IMR-90 (cell line): ENCODE results near the gene ID1. TPM values are rescaled to one million over a fixed set of nuclear protein-coding genes. Genes with fewer than 3 reads are reported as not detected.

ENCODE experiments used
- ATAC-seq: fragments of 200-7000 bp; cut with Tn5 transposase; 2 replicates; pipeline ENCODE4 v1.9.1; 2020; ENCODE audit warnings: low read depth, mild to moderate bottlenecking, moderate library complexity
- BruUV-seq: library from RNA; stranded (reverse); fragments of 400-500 nt; replicated peaks from 2 replicates; lab custom pipeline; 2021; lab: Mats Ljungman, UMichigan
- CTCF ChIA-PET: fragments of 300-600 bp; formaldehyde crosslinking; extraction: SDS; loops from one replicate; lab custom pipeline; 2021; ENCODE audit warnings: antibody characterized with exemption; lab: Yijun Ruan, JAX
- POLR2A ChIA-PET: fragments of 300-600 bp; sonication (Branson Sonifier 250); formaldehyde crosslinking; loops from one replicate; lab custom pipeline; 2022; ENCODE audit warnings: antibody characterized with exemption; ENCODE audit not compliant: unreplicated experiment; lab: Charles Lee
- DNase-seq: peaks from one replicate; pipeline ENCODE4 v3.0.0; 2013
- H2AFZ ChIP-seq: replicated peaks from 2 replicates; pipeline ENCODE3; 2013; ENCODE audit warnings: low read length, mild to moderate bottlenecking; ENCODE audit not compliant: poor library complexity
- H2AK5ac ChIP-seq: 2 replicates; pipeline ENCODE4 v1.6.1; 2013; ENCODE audit warnings: low read depth, low read length, inconsistent platforms
- H2AK9ac ChIP-seq: replicated peaks from 2 replicates; pipeline ENCODE3; 2013; ENCODE audit warnings: mild to moderate bottlenecking, low read depth, low read length, moderate library complexity; ENCODE audit not compliant: poor library complexity
- H2BK120ac ChIP-seq: 2 replicates; pipeline ENCODE4 v1.6.1; 2013; ENCODE audit warnings: low read depth, low read length, inconsistent platforms
- H2BK15ac ChIP-seq: 3 replicates; pipeline ENCODE4 v1.6.1; 2013; ENCODE audit warnings: low read depth, low read length, inconsistent platforms
- H2BK20ac ChIP-seq: 2 replicates; pipeline ENCODE4 v1.6.1; 2013; ENCODE audit warnings: low read depth, mild to moderate bottlenecking, inconsistent platforms, low read length, moderate library complexity
- H2BK5ac ChIP-seq: 2 replicates; pipeline ENCODE4 v1.6.1; 2013; ENCODE audit warnings: mild to moderate bottlenecking, low read depth, low read length, inconsistent platforms; ENCODE audit not compliant: poor library complexity, severe bottlenecking
- H3K14ac ChIP-seq: replicated peaks from 2 replicates; pipeline ENCODE4 v1.6.1; 2013; ENCODE audit warnings: low read depth, low read length, inconsistent platforms
- H3K18ac ChIP-seq: 2 replicates; pipeline ENCODE4 v1.6.1; 2013; ENCODE audit warnings: low read depth, low read length, control low read depth
- H3K23ac ChIP-seq: 2 replicates; pipeline ENCODE4 v1.6.1; 2013; ENCODE audit warnings: low read depth, low read length, inconsistent platforms
- H3K27ac ChIP-seq: 2 replicates; pipeline ENCODE4 v1.5.1; 2013; ENCODE audit warnings: mild to moderate bottlenecking, control low read depth, low read length; ENCODE audit not compliant: insufficient read depth
- H3K27me3 ChIP-seq: 2 replicates; pipeline ENCODE4 v1.6.1; 2013; ENCODE audit warnings: low read length; ENCODE audit not compliant: control insufficient read depth, insufficient read depth
- H3K36me3 ChIP-seq: 2 replicates; pipeline ENCODE4 v1.6.1; 2013; ENCODE audit warnings: low read length, mixed read lengths; ENCODE audit not compliant: control insufficient read depth, insufficient read depth
- H3K4ac ChIP-seq: 2 replicates; pipeline ENCODE4 v1.6.1; 2013; ENCODE audit warnings: low read depth, low read length, inconsistent platforms
- H3K4me1 ChIP-seq: 2 replicates; pipeline ENCODE4 v1.6.1; 2013; ENCODE audit warnings: low read length, mixed read lengths; ENCODE audit not compliant: control insufficient read depth, insufficient read depth
- H3K4me2 ChIP-seq: 2 replicates; pipeline ENCODE4 v1.6.1; 2013; ENCODE audit warnings: low read depth, mild to moderate bottlenecking, control low read depth, low read length, moderate library complexity
- H3K4me3 ChIP-seq: 2 replicates; pipeline ENCODE4 v1.5.1; 2013; ENCODE audit warnings: low read depth, mild to moderate bottlenecking, control low read depth, low read length, moderate library complexity; ENCODE audit not compliant: insufficient read depth
- H3K56ac ChIP-seq: 2 replicates; pipeline ENCODE4 v1.6.1; 2013; ENCODE audit warnings: low read length, inconsistent platforms; ENCODE audit not compliant: insufficient read depth; ENCODE audit errors: extremely low read depth
- H3K79me1 ChIP-seq, 2 experiments: 2 replicates each; pipeline ENCODE4 v1.6.1; 2013; ENCODE audit warnings: low read length in 2 of 2, inconsistent platforms in 1 of 2, low read depth in 1 of 2
- H3K9ac ChIP-seq: 2 replicates; pipeline ENCODE4 v1.6.1; 2013; ENCODE audit warnings: low read depth, low read length, control low read depth
- H3K9me1 ChIP-seq: 2 replicates; pipeline ENCODE4 v1.6.1; 2013; ENCODE audit warnings: low read length, inconsistent platforms; ENCODE audit not compliant: insufficient read depth
- H3K9me3 ChIP-seq: 2 replicates; pipeline ENCODE4 v1.6.1; 2013; ENCODE audit warnings: low read length; ENCODE audit not compliant: control insufficient read depth, insufficient read depth
- H4K20me1 ChIP-seq: 2 replicates; pipeline ENCODE4 v1.6.1; 2013; ENCODE audit warnings: low read length, inconsistent platforms; ENCODE audit not compliant: insufficient read depth
- H4K5ac ChIP-seq: 2 replicates; pipeline ENCODE4 v1.6.1; 2013; ENCODE audit warnings: mild to moderate bottlenecking, low read depth, low read length, control low read depth
- H4K8ac ChIP-seq, 2 experiments: 2 replicates each; pipeline ENCODE4 v1.6.1; 2013; ENCODE audit warnings: low read depth in 2 of 2, low read length in 2 of 2, control low read depth in 1 of 2, inconsistent platforms in 1 of 2
- H4K91ac ChIP-seq: 2 replicates; pipeline ENCODE4 v1.6.1; 2013; ENCODE audit warnings: low read depth, low read length, inconsistent platforms; ENCODE audit not compliant: insufficient read depth
- BHLHE40 ChIP-seq: fragments of 150-350 bp; IDR thresholded peaks from 2 replicates; pipeline ENCODE4 v1.6.1; 2016; ENCODE audit warnings: mild to moderate bottlenecking, low read depth, low read length
- CEBPB ChIP-seq: IDR thresholded peaks from 2 replicates; pipeline ENCODE4 v1.6.1; 2012; ENCODE audit warnings: low read depth, low read length, improper control_type of control experiment
- CHD1 ChIP-seq: IDR thresholded peaks from 2 replicates; pipeline ENCODE4 v1.6.1; 2012; ENCODE audit warnings: low read depth, low read length, improper control_type of control experiment
- CTCF ChIP-seq: conservative IDR thresholded peaks from 2 replicates; pipeline ENCODE4 v1.5.1; 2012; ENCODE audit warnings: mild to moderate bottlenecking, low read depth, low read length, improper control_type of control experiment
- ELK1 ChIP-seq: fragments of 150-350 bp; IDR thresholded peaks from 2 replicates; pipeline ENCODE4 v1.6.1; 2016; ENCODE audit warnings: low read depth, mild to moderate bottlenecking, low read length, moderate library complexity, borderline replicate concordance
- FOS ChIP-seq: fragments of 150-350 bp; IDR thresholded peaks from 2 replicates; pipeline ENCODE4 v1.6.1; 2016; ENCODE audit warnings: low read depth, low read length
- MAFK ChIP-seq: IDR thresholded peaks from 2 replicates; pipeline ENCODE4 v1.6.1; 2012; ENCODE audit warnings: low read depth, low read length, improper control_type of control experiment
- MAZ ChIP-seq: IDR thresholded peaks from 2 replicates; pipeline ENCODE4 v1.6.1; 2012; ENCODE audit warnings: low read depth, mild to moderate bottlenecking, low read length, improper control_type of control experiment, moderate library complexity, borderline replicate concordance
- MXI1 ChIP-seq: IDR thresholded peaks from 2 replicates; pipeline ENCODE4 v1.6.1; 2012; ENCODE audit warnings: low read depth, mild to moderate bottlenecking, low read length, moderate library complexity, borderline replicate concordance
- NFE2L2 ChIP-seq: fragments of 150-350 bp; IDR thresholded peaks from 2 replicates; pipeline ENCODE4 v1.6.1; 2016; ENCODE audit warnings: low read depth, mild to moderate bottlenecking, low read length
- POLR2A ChIP-seq: IDR thresholded peaks from 2 replicates; pipeline ENCODE4 v1.6.1; 2012; ENCODE audit warnings: mild to moderate bottlenecking, low read depth, low read length
- RAD21 ChIP-seq: IDR thresholded peaks from 2 replicates; pipeline ENCODE4 v1.6.1; 2012; ENCODE audit warnings: low read length, improper control_type of control experiment
- RCOR1 ChIP-seq: IDR thresholded peaks from 2 replicates; pipeline ENCODE4 v1.6.1; 2012; ENCODE audit warnings: mild to moderate bottlenecking, low read length, improper control_type of control experiment; ENCODE audit not compliant: insufficient replicate concordance
- RFX5 ChIP-seq: IDR thresholded peaks from 2 replicates; pipeline ENCODE4 v1.8.0; 2012; ENCODE audit warnings: low read depth, mild to moderate bottlenecking, low read length, moderate library complexity
- WGBS, 2 experiments: methylation state at CpG; one replicate each; pipeline versions ENCODE4 v1.1.5 to v1.1.7; 2013; ENCODE audit warnings: missing lambda C conversion rate in 2 of 2; ENCODE audit not compliant: insufficient read length in 1 of 2; ENCODE audit errors: extremely low coverage in 2 of 2; 5-methylcytosine and 5-hydroxymethylcytosine counted together
- dilution Hi-C: fragments of 300-500 bp; cut with HindIII; formaldehyde crosslinking; loops from one replicate; pipeline ENCODE4 v1.14.3; 2018; ENCODE audit warnings: low sequenced_read_pairs; ENCODE audit not compliant: unreplicated experiment
- in situ Hi-C: fragments of 300-500 bp; cut with MboI; formaldehyde crosslinking; loops from 3 replicates; pipeline ENCODE4 v1.14.3; 2019; ENCODE audit warnings: low sequenced_read_pairs, inconsistent platforms, mixed read lengths
- intact Hi-C: fragments of 100-400 bp; cut with micrococcal nuclease; formaldehyde crosslinking; loops from 2 replicates; pipeline ENCODE4 v1.10.0; 2022
- polyA plus RNA-seq, 3 experiments: library from polyadenylated mRNA; depleted of rRNA; stranded (reverse); fragments of >200 nt; gene quantifications; 2 replicates each; pipeline ENCODE4 v1.2.3, GENCODE V29; 2012; ENCODE audit warnings: low replicate concordance in 1 of 3
- total RNA-seq: library from RNA; depleted of rRNA; stranded (reverse); fragments of >200 nt; gene quantifications from 2 replicates; pipeline ENCODE4 v1.2.3, GENCODE V29; 2012
- TF ChIP-seq, protein P1 (sequence below): fragments of 150-350 bp; IDR thresholded peaks from 2 replicates; pipeline ENCODE4 v1.6.1; 2017; ENCODE audit warnings: mild to moderate bottlenecking, antibody characterized with exemption, low read length, low read depth

ID1 gene
- total and polyA plus RNA-seq, 2 of the 4 experiments (the other 2 are of a cell fraction), result 148 to 174 TPM

GRCh38 chr20:31644701-31645100 is 39.6 kb downstream of the ID1 start:
- no peak overlapping the region for H3K18ac ChIP-seq
- no peak overlapping the region for H3K4me3 ChIP-seq
- no peaks in the 10 kb centered on the region; the same call in 1 of the 2 replicates for H3K4me1 ChIP-seq
- no CpG with 5 or more reads among the region's 8 CpGs for WGBS, 2 experiments
- TF ChIP-seq CEBPB, result no peak
- no peak for TF ChIP-seq ELK1
- TF ChIP-seq, protein P1, sequence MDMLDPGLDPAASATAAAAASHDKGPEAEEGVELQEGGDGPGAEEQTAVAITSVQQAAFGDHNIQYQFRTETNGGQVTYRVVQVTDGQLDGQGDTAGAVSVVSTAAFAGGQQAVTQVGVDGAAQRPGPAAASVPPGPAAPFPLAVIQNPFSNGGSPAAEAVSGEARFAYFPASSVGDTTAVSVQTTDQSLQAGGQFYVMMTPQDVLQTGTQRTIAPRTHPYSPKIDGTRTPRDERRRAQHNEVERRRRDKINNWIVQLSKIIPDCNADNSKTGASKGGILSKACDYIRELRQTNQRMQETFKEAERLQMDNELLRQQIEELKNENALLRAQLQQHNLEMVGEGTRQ, result no peak
- no peak for TF ChIP-seq FOS
- TF ChIP-seq CHD1, result no peak
- no peak for TF ChIP-seq RCOR1
- no peak for TF ChIP-seq NFE2L2
- no peak for TF ChIP-seq MAZ
- no peak for TF ChIP-seq CTCF
- no peak for TF ChIP-seq MXI1
- TF ChIP-seq BHLHE40, result no peak
- TF ChIP-seq RAD21, result no peak
- TF ChIP-seq POLR2A, result no peak
- TF ChIP-seq MAFK, result no peak
- TF ChIP-seq RFX5, result no peak
- no peak overlapping the region for H3K14ac ChIP-seq
- H2BK15ac ChIP-seq, result no peak overlapping the region
- H2AK5ac ChIP-seq, result no peak overlapping the region
- no peak overlapping the region for H3K56ac ChIP-seq
- H3K27ac ChIP-seq, result no peak overlapping the region
- no TSS peak for BruUV-seq
- no peak overlapping the region for H3K23ac ChIP-seq
- no peak overlapping the region for H4K8ac ChIP-seq
- H2AFZ ChIP-seq, result no peak overlapping the region
- no peak overlapping the region for H2BK120ac ChIP-seq
- H3K27me3 ChIP-seq, result peaks cover 10% of the 10 kb centered on the region
- no peaks in the 10 kb centered on the region for H3K79me1 ChIP-seq
- no peak overlapping the region for H2BK5ac ChIP-seq
- no peaks in the 10 kb centered on the region for H4K20me1 ChIP-seq
- no peak overlapping the region for H2BK20ac ChIP-seq
- no peaks in the 10 kb centered on the region for H3K36me3 ChIP-seq
- H4K91ac ChIP-seq, result no peak overlapping the region
- ATAC-seq, result no peak
- intact Hi-C loops (no loop called here), dilution Hi-C loops (no loop called here), in situ Hi-C loops (no loop called here)
- CTCF ChIA-PET, result interaction anchor here (0.5 to 1.5 kb wide), 2 partner anchors 11 to 53 kb away, joined by 4 read pairs; no protein-coding TSS in a partner anchor
- H3K9me1 ChIP-seq, result no peaks in the 10 kb centered on the region
- H3K9ac ChIP-seq, result no peak overlapping the region; the same call in 1 of the 2 replicates
- no peaks in the 10 kb centered on the region for H3K9me3 ChIP-seq
- DNase-seq, result no peak
- no peak overlapping the region for H3K4me2 ChIP-seq
- H2AK9ac ChIP-seq, result no peak overlapping the region
- H3K4ac ChIP-seq, result no peak overlapping the region
- H4K5ac ChIP-seq, result no peak overlapping the region
- POLR2A ChIA-PET, result interaction anchor here (0.6 kb wide), 1 partner anchor 72 kb away, joined by 3 read pairs; no protein-coding TSS in a partner anchor
